HCT116 (cell line): ENCODE data around the gene GPR157. TPM values are rescaled to one million over a fixed set of nuclear protein-coding genes. Genes with fewer than 3 reads are reported as not detected.

Experiments
- ATAC-seq: fragments of 200-7000 bp; cut with Tn5 transposase; 2 replicates; pipeline ENCODE4 v1.9.1; 2020; ENCODE audit warnings: mild to moderate bottlenecking, moderate library complexity
- Bru-seq: library from RNA; stranded (reverse); fragments of 400-500 nt; gene quantifications from one replicate; lab custom pipeline; 2021; lab: Mats Ljungman, UMichigan
- BruChase-seq, 2 experiments: library from RNA; stranded (reverse); fragments of 400-500 nt; gene quantifications; one replicate each; lab custom pipeline; 2021; lab: Mats Ljungman, UMichigan
- BruUV-seq: library from RNA; stranded (reverse); fragments of 400-500 nt; replicated peaks from 2 replicates; lab custom pipeline; 2021; lab: Mats Ljungman, UMichigan
- CTCF ChIA-PET: fragments of 300-600 bp; sonication (Branson Sonifier 250); formaldehyde crosslinking; loops from one replicate; lab custom pipeline; 2021; ENCODE audit warnings: antibody characterized with exemption; lab: Charles Lee
- POLR2A ChIA-PET: fragments of 300-600, 350-600 bp; sonication (Branson Sonifier 250); formaldehyde crosslinking; loops from one replicate; lab custom pipeline; 2021; ENCODE audit warnings: antibody characterized with exemption; lab: Charles Lee
- RAD21 ChIA-PET, 2 experiments: fragments of 300-600 bp; sonication (Branson Sonifier 250); formaldehyde crosslinking; loops; one replicate each; lab custom pipeline; 2023; ENCODE audit warnings: low total read pairs in 2 of 2; ENCODE audit not compliant: uncharacterized antibody in 2 of 2, unreplicated experiment in 2 of 2, low non-redundant PET in 1 of 2; lab: Charles Lee
- DNase-seq: peaks from one replicate; pipeline ENCODE4 v3.0.0-alpha.2; 2010; ENCODE audit warnings: low read depth, low spot score
- H2AFZ ChIP-seq: fragments of 200-600 bp; shearing (Covaris generic), sonication (generic); 2 replicates; pipeline ENCODE4 v1.6.1; 2017; ENCODE audit warnings: low read depth, mixed run types, mixed read lengths, antibody characterized with exemption, low read length; ENCODE audit not compliant: poor library complexity, severe bottlenecking
- H3K27ac ChIP-seq: 2 replicates; pipeline ENCODE4 v1.5.1; 2012; ENCODE audit warnings: low read depth, low read length
- H3K27me3 ChIP-seq: fragments of 200-600 bp; sonication (generic); 2 replicates; pipeline ENCODE4 v1.6.1; 2016; ENCODE audit warnings: mixed run types, low read length, mixed read lengths; ENCODE audit not compliant: insufficient read depth
- H3K36me3 ChIP-seq, 2 experiments: fragments of 200-500 bp in 1 of 2; fragments of 200-600 bp in 1 of 2; sonication (Bioruptor generic) in 1 of 2; sonication (generic) in 1 of 2; 2 replicates each; pipeline versions ENCODE4 v1.5.1 to v1.6.1; 2014 to 2016; ENCODE audit warnings: low read length in 2 of 2, inconsistent platforms in 1 of 2, mixed read lengths in 1 of 2, mixed run types in 1 of 2; ENCODE audit not compliant: insufficient read depth in 2 of 2, control insufficient read depth in 1 of 2
- H3K4me1 ChIP-seq, 2 experiments: fragments of 200-600 bp in 1 of 2; sonication (generic) in 1 of 2; 2 replicates each; pipeline versions ENCODE4 v1.5.1 to v1.6.1; 2012 to 2017; ENCODE audit warnings: low read length in 2 of 2, inconsistent platforms in 1 of 2, mild to moderate bottlenecking in 1 of 2, mixed read lengths in 1 of 2, mixed run types in 1 of 2, moderate library complexity in 1 of 2; ENCODE audit not compliant: insufficient read depth in 2 of 2, control insufficient read depth in 1 of 2
- H3K4me2 ChIP-seq: fragments of 200-600 bp; sonication (generic); 2 replicates; pipeline ENCODE4 v1.6.1; 2017; ENCODE audit warnings: mixed run types, low read length, mixed read lengths
- H3K4me3 ChIP-seq, 2 experiments: fragments of 200-600 bp in 1 of 2; sonication (generic) in 1 of 2; replicated peaks in 1 of 2; 2 replicates each; pipeline ENCODE4 v1.5.1; 2011 to 2016; ENCODE audit warnings: low read length in 2 of 2, control low read depth in 1 of 2, low read depth in 1 of 2, mild to moderate bottlenecking in 1 of 2, mixed read lengths in 1 of 2, mixed run types in 1 of 2
- H3K79me2 ChIP-seq: fragments of 200-600 bp; sonication (generic); 2 replicates; pipeline ENCODE4 v1.6.1; 2017; ENCODE audit warnings: mild to moderate bottlenecking, mixed run types, low read length, moderate library complexity, mixed read lengths; ENCODE audit not compliant: insufficient read depth
- H3K9ac ChIP-seq: fragments of 200-600 bp; sonication (generic); 2 replicates; pipeline ENCODE4 v1.6.1; 2016; ENCODE audit warnings: low read length, mixed read lengths
- H3K9me2 ChIP-seq: fragments of 200-600 bp; sonication (generic), shearing (Covaris generic); 2 replicates; pipeline ENCODE4 v1.6.1; 2017; ENCODE audit warnings: mixed run types, mild to moderate bottlenecking, moderate library complexity; ENCODE audit not compliant: insufficient read depth
- H3K9me3 ChIP-seq, 2 experiments: fragments of 200-500 bp in 1 of 2; fragments of 200-600 bp in 1 of 2; sonication (Bioruptor generic) in 1 of 2; sonication (generic) in 1 of 2; 2 replicates each; pipeline ENCODE4 v1.6.1; 2014 to 2017; ENCODE audit warnings: low read length in 2 of 2, mixed read lengths in 2 of 2, inconsistent platforms in 1 of 2, low read depth in 1 of 2, mild to moderate bottlenecking in 1 of 2, mixed run types in 1 of 2, moderate library complexity in 1 of 2; ENCODE audit not compliant: control insufficient read depth in 1 of 2, insufficient read depth in 1 of 2
- H4K20me1 ChIP-seq: fragments of 200-600 bp; sonication (generic), shearing (Covaris generic); 2 replicates; pipeline ENCODE4 v1.6.1; 2017; ENCODE audit warnings: mixed run types, mild to moderate bottlenecking, moderate library complexity; ENCODE audit not compliant: insufficient read depth
- CEBPB ChIP-seq: IDR thresholded peaks from 2 replicates; pipeline ENCODE4 v1.6.1; 2012; ENCODE audit warnings: low read depth
- EZH2 ChIP-seq: fragments of 200-600 bp; sonication (generic); IDR thresholded peaks from 2 replicates; pipeline ENCODE4 v1.6.1; 2017; ENCODE audit warnings: antibody characterized with exemption, mixed run types
- FOSL1 ChIP-seq: IDR thresholded peaks from 2 replicates; pipeline ENCODE4 v1.6.1; 2012; ENCODE audit warnings: low read depth
- POLR2A ChIP-seq: IDR thresholded peaks from 2 replicates; pipeline ENCODE4 v1.7.0; 2011; ENCODE audit warnings: borderline replicate concordance; ENCODE audit not compliant: insufficient read depth, insufficient read length; ENCODE audit errors: extremely low read depth
- POLR2AphosphoS5 ChIP-seq: IDR thresholded peaks from 2 replicates; pipeline ENCODE4 v1.6.1; 2011; ENCODE audit warnings: mild to moderate bottlenecking, low read depth, low read length, moderate library complexity
- TCF7L2 ChIP-seq: IDR thresholded peaks from 2 replicates; pipeline ENCODE4 v1.7.0; 2011; ENCODE audit warnings: borderline replicate concordance, inconsistent platforms; ENCODE audit not compliant: insufficient read depth, insufficient read length; ENCODE audit errors: extremely low read depth
- ZFX ChIP-seq: fragments of 450-650 bp; IDR thresholded peaks from 2 replicates; pipeline ENCODE4 v1.6.1; 2017
- intact Hi-C: fragments of 100-400 bp; cut with micrococcal nuclease; formaldehyde crosslinking; loops from 2 replicates; pipeline ENCODE4 v1.10.0; 2022
- long read RNA-seq: library from polyadenylated mRNA; unstranded; transcript quantifications from one replicate; pipeline ENCODE4 v2.0.0, GENCODE V29; 2021; ENCODE audit not compliant: unreplicated experiment
- polyA plus RNA-seq: library from polyadenylated mRNA; unstranded; fragments of >200 nt; gene quantifications from 2 replicates; pipeline ENCODE4 v1.2.1, GENCODE V29; 2012; ENCODE audit warnings: missing spikeins
- total RNA-seq: library from RNA; stranded (reverse); gene quantifications from one replicate; pipeline ENCODE4 v1.2.1, GENCODE V29; 2021; ENCODE audit not compliant: unreplicated experiment
- TF ChIP-seq, protein P1 (sequence below): IDR thresholded peaks from 2 replicates; pipeline ENCODE4 v1.6.1; 2011; ENCODE audit warnings: mild to moderate bottlenecking, low read length, moderate library complexity; ENCODE audit not compliant: insufficient replicate concordance; ENCODE audit errors: extremely low read depth
- TF ChIP-seq, protein P2 (sequence below): IDR thresholded peaks from 2 replicates; pipeline ENCODE4 v1.6.1; 2012

The GPR157 gene, protein sequence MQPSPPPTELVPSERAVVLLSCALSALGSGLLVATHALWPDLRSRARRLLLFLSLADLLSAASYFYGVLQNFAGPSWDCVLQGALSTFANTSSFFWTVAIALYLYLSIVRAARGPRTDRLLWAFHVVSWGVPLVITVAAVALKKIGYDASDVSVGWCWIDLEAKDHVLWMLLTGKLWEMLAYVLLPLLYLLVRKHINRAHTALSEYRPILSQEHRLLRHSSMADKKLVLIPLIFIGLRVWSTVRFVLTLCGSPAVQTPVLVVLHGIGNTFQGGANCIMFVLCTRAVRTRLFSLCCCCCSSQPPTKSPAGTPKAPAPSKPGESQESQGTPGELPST
- 7.7 TPM for total RNA-seq
- polyA plus RNA-seq: 2.2 and 4.3 TPM in 2 replicates
- Bru-seq, nascent RNA: percentile 48 among the genes with signal in this experiment
- percentile 45 among the genes with signal in this experiment for BruChase-seq, experiment 1, labeled RNA remaining after a 6-hour chase
- BruChase-seq, experiment 2, labeled RNA remaining after a 2-hour chase: percentile 56 among the genes with signal in this experiment
- long read RNA-seq, full-length matches to known transcripts: 4 of 14 reads
- long read RNA-seq, partial matches to known transcripts: 1 of 14 reads
- long read RNA-seq, other reads (novel, unspliced or antisense): 9 of 14 reads

DNA sequence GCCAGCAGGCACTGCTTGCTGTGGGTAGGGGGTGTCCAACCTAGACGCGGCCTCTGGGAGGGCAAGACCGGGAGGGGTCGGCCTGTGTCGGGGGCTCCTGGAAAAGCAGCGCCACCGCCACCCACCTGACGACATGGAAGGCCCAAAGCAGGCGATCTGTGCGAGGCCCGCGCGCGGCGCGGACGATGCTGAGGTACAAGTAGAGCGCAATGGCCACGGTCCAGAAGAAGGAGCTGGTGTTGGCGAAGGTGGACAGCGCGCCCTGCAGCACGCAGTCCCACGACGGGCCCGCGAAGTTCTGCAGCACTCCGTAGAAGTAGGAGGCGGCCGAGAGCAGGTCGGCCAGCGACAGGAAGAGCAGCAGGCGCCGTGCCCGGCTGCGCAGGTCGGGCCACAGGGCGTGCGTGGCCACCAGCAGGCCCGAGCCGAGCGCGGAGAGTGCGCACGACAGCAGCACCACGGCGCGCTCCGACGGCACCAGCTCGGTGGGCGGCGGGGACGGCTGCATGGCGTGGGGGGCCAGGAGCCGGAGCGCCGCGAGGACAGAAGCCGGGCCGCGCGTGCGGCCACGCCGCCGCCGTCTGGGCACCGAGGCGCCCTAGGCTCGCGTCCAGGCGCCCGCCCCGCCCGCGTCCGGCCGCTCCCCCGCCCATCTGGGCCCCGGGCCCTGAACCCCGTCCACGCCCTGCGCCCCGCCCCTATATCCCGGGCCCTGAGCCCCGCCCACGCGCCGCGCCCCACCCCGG is at the start of gene GPR157:
TSS of gene GPR157 (minus strand) at position 583 of the 746 bp plus-strand sequence. CDS start at position 508, 75 bp downstream.
- peak; percentile 87 for ATAC-seq
- intact Hi-C loops: no loop called here
- Histone ChIP-seq H3K4me1 (peaks cover 12 to 33% of the 10 kb centered on the region in 2 experiments), H3K27me3 (no peaks in the 10 kb centered on the region), H3K4me3 (peak within 1 kb of the TSS; percentile 74 to 92), H3K9ac (peak within 1 kb of the TSS; percentile 84), H3K4me2 (peak within 1 kb of the TSS; percentile 99), H3K79me2 (peaks cover 11% of the 10 kb centered on the region; the same call in 1 of the 2 replicates), H3K27ac (peak within 1 kb of the TSS; percentile 74), H3K9me2 (no peaks in the 10 kb centered on the region), H2AFZ (peak within 1 kb of the TSS; percentile 4), H4K20me1 (no peaks in the 10 kb centered on the region), H3K36me3 (no peaks in the 10 kb centered on the region), H3K9me3 (no peaks in the 10 kb centered on the region)
- POLR2A ChIA-PET: interaction anchor here (0.6 to 1.6 kb wide), 3 partner anchors 52 to 199 kb away, joined by 3 to 6 read pairs (median 3); no protein-coding TSS in a partner anchor
- no TSS peak for BruUV-seq
- peak; percentile 78 for TF ChIP-seq POLR2AphosphoS5
- TF ChIP-seq ZFX: peak; percentile 88
- TF ChIP-seq, protein P1, sequence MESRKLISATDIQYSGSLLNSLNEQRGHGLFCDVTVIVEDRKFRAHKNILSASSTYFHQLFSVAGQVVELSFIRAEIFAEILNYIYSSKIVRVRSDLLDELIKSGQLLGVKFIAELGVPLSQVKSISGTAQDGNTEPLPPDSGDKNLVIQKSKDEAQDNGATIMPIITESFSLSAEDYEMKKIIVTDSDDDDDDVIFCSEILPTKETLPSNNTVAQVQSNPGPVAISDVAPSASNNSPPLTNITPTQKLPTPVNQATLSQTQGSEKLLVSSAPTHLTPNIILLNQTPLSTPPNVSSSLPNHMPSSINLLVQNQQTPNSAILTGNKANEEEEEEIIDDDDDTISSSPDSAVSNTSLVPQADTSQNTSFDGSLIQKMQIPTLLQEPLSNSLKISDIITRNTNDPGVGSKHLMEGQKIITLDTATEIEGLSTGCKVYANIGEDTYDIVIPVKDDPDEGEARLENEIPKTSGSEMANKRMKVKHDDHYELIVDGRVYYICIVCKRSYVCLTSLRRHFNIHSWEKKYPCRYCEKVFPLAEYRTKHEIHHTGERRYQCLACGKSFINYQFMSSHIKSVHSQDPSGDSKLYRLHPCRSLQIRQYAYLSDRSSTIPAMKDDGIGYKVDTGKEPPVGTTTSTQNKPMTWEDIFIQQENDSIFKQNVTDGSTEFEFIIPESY: no peak
- TF ChIP-seq TCF7L2: no peak
- peak; percentile 74 for TF ChIP-seq POLR2A
- no peak for TF ChIP-seq FOSL1
- TF ChIP-seq, protein P2, sequence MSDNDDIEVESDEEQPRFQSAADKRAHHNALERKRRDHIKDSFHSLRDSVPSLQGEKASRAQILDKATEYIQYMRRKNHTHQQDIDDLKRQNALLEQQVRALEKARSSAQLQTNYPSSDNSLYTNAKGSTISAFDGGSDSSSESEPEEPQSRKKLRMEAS: peak; percentile 76
- TF ChIP-seq CEBPB: no peak
- no peak for TF ChIP-seq EZH2
- RAD21 ChIA-PET: interaction anchor here in 1 of 2 experiments (0.6 kb wide), 1 partner anchor 47 kb away, joined by 3 read pairs; no protein-coding TSS in a partner anchor
- CTCF ChIA-PET: interaction anchor here (2.4 kb wide), 1 partner anchor 13 kb away, joined by 20 read pairs; no protein-coding TSS in a partner anchor
- DNase-seq: peak; percentile 70
